Choroid plexus epithelial cell (primary cell): ENCODE measurements around the gene HLX.

Experiments
- DNase-seq: peaks from one replicate; pipeline ENCODE4 v3.0.0-alpha.2; 2010; ENCODE audit warnings: low read depth
- H3K4me3 ChIP-seq: 2 replicates; pipeline ENCODE4 v1.5.1; 2011; ENCODE audit warnings: low read depth, mild to moderate bottlenecking, control low read depth, low read length, moderate library complexity
- TF ChIP-seq, protein P1 (sequence below): conservative IDR thresholded peaks from 2 replicates; pipeline ENCODE4 v1.5.1; 2011; ENCODE audit warnings: low read depth, mild to moderate bottlenecking, control low read depth, inconsistent platforms, low read length, moderate library complexity

HLX gene

GRCh38 chr1:220917535-220918209 lies 38.4 kb downstream of the HLX start:
- TF ChIP-seq, protein P1, sequence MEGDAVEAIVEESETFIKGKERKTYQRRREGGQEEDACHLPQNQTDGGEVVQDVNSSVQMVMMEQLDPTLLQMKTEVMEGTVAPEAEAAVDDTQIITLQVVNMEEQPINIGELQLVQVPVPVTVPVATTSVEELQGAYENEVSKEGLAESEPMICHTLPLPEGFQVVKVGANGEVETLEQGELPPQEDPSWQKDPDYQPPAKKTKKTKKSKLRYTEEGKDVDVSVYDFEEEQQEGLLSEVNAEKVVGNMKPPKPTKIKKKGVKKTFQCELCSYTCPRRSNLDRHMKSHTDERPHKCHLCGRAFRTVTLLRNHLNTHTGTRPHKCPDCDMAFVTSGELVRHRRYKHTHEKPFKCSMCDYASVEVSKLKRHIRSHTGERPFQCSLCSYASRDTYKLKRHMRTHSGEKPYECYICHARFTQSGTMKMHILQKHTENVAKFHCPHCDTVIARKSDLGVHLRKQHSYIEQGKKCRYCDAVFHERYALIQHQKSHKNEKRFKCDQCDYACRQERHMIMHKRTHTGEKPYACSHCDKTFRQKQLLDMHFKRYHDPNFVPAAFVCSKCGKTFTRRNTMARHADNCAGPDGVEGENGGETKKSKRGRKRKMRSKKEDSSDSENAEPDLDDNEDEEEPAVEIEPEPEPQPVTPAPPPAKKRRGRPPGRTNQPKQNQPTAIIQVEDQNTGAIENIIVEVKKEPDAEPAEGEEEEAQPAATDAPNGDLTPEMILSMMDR: no peak
- no peak overlapping the region for H3K4me3 ChIP-seq
- DNase-seq: no peak

DNA sequence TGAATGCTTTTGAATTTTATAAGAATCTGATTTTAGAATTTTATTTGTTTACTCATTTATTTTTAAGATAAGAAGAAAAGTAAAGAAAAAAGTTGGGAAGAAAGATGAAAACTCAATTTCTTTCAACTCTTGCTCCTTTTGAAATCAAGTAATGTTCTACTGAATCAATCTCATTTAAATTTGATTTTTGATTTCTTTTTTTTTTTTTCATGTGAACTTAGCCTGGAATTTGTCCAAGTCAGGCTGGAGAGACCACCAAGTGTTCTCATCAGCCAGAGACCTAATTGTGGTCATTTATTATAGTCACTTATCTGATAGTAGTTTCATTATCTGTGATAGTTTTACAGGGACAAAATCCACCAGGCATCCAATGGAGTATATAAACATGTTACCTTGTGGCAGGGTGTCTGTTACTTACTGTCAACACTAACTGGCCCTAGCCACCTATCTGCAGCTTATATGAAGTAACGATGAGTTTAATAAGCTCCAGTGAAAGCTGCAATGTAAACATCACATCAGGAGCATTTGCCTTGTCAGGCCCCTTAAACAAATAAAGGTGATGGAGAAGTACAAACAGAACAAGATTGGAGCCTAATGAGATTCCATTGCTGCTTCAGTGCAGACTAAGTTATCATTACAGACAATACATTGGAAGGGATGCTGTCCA lies 39.2 kb downstream of the HLX start:
- no peak for DNase-seq
- TF ChIP-seq, protein P1: no peak
- no peak overlapping the region for H3K4me3 ChIP-seq

- TF ChIP-seq, protein P1: no peak
- no peak overlapping the region for H3K4me3 ChIP-seq
- DNase-seq: no peak
Measured at GRCh38 chr1:220920967-220921366, 41.7 kb downstream of the HLX start.

GRCh38 chr1:220921498-220921897 lies 42.3 kb downstream of the HLX start:
- DNase-seq: no peak
- no peak overlapping the region for H3K4me3 ChIP-seq
- TF ChIP-seq, protein P1: no peak

- no peak for DNase-seq
- H3K4me3 ChIP-seq: no peak overlapping the region
- TF ChIP-seq, protein P1: no peak
Measured at GRCh38 chr1:220921971-220922635, 42.9 kb downstream of the HLX start.

- TF ChIP-seq, protein P1: no peak
- DNase-seq: no peak
- no peak overlapping the region for H3K4me3 ChIP-seq
Measured at GRCh38 chr1:220922951-220923350, 43.7 kb downstream of the HLX start.
